Amygdala (tissue), 56 donors: ENCODE results near the gene WWOX.

Source experiments
- DNase-seq, 56 donors: peaks; one replicate each; lab custom pipeline; 2025; lab: John Stamatoyannopoulos, UW

The WWOX gene

DNA sequence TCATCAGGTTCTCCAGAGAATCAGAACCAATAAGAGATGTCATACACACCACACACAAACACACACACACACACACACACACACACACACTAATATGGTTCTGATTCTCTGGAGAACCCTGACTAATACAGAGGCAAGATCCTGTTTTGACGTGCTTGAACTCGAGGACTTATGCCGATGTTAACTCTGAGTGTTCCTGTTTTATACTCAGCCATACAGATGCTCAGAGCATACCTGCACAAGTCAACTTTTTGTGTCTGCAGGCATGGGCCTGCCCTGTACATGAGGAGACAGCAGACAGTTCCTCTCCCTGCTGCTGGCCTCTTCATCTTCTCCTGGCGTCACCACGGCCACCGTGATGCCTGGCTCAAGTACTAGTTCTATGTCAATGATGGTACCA lies 635.9 kb downstream of the WWOX start:
- DNase-seq, result no peak

GRCh38 chr16:78737630-78738029 lies 638.2 kb downstream of the WWOX start:
- DNase-seq, result no peak

- no peak for DNase-seq
These were observed 639.1 kb downstream of the WWOX start for GRCh38 chr16:78738557-78738956.

- no peak for DNase-seq
These were observed 640.8 kb downstream of the WWOX start for GRCh38 chr16:78740269-78740668.

- peak in 4 of 56 donors; percentile 0 to 27 (median 6) for DNase-seq
These were observed 643.2 kb downstream of the WWOX start for GRCh38 chr16:78742501-78743283.

- DNase-seq, result no peak
These were observed 644.1 kb downstream of the WWOX start for GRCh38 chr16:78743556-78743955.

DNA sequence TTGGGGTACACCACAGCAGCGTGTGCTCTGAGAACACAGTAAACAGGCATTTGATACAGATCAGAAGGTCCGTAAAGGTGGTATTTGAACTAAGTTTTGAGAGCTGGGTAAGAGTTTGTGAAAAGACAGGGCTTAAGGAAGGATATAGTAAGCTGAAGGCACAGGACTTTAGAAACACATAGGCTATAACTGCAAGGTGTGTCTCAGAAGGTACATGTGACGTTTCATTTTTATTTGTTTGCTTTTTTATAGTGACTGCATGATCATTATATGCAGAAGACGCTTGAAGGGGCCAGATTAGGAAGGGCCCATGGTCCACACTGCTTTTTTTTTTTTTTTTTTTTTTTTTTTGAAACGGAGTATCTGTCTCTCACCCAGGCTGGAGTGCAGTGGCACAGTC lies 644.6 kb downstream of the WWOX start:
- no peak for DNase-seq

DNA sequence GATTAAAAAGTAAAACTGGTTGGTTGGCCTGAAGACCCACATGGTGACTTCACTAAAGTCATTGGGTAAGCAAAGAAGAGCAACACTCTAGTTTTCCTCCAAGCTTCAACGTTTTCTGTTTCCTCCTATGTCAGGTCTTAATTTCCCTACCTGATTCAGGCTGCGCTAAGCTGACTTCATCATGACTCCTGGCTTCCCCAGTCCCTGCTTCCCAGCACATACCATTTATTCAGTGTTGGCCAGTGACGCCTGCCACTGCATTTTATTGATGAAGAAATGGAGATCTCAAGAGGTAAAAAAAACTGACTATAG lies 645.3 kb downstream of the WWOX start:
- DNase-seq, result no peak

DNA sequence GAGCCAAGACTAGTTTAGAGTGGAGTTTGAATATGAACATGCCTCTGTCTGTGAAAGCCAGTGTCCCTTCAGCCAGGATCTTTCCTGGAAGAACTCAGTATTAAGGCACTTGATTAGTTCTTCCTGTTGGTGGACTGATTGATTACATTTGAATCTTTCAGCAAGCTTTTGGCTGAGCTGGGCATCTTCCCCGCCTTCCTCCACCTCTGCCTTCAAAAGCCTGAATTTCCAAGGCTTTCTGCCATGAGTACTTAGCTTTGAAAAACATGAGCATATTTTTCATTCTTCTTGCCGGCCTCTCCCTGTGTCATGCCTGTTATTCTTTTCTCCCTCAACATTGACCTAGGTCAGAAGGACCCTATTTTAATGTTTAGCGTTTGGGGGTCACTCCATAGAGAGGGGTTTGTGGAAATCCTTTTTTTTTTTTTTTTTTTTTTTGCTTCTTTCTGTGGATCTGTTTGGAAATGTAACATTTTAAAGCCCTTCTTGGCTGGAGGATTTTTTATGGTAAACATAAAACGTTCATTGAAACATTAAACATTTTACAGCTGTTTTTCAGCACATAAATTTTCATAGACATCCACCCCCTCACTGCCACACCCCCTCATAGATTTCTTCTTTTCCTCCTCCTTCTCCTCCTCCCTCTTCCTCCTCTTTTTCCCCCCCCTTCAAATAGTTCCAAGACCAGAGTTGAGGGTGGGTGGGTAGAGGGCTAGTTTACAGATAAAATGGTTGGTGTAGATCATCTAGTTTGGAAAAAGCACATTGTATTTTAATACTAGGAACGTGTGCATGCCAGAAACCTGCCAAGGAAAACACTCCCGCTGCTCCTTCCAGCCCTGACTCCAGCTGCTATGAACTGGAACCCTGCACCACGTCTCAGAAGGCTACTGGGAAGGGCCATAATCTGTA lies 645.9 kb downstream of the WWOX start:
- DNase-seq, result no peak

DNA sequence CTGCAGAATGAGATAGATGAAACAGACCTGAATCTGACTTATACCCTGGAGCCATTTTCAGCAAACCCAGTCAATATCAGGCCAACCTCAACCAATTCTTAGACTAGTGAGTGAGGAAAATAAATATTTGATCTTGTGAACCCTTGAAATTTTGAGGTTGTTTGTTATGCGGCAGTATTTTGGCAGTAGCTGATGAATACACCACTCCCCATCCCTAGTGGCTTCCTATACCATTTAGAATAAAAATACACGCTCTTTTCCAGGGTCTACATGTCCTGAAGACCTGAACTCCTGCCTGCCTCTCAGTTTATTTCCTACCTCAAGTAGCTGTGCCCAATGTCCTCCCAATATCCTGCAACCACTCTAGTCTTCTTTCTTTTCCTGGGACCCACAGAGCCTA lies 647.3 kb downstream of the WWOX start:
- DNase-seq, result no peak

GRCh38 chr16:78748220-78748929 lies 648.9 kb downstream of the WWOX start:
- DNase-seq, result no peak

- DNase-seq, result no peak
These were observed 650.4 kb downstream of the WWOX start for GRCh38 chr16:78749745-78750268.

DNA sequence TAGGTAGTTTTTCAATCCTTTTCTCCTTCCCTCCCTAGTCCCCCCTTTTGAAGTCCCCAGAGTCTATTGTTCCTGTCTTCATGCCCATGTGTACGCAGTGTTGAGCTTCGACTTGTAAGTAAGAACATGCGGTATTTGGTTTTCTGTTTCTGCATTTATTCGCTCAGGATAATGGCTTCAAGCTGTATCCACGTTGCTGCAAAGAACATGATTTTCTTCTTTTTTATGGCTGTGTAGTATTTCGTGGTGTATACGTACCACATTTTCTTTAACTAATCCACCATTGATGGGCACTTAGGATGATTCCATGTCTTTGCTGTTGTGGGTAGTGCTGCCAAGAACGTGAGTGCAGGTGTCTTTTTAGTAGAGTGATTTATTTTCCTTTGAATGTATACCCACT lies 651.2 kb downstream of the WWOX start:
- DNase-seq, result no peak

- DNase-seq, result no peak
These were observed 652.1 kb downstream of the WWOX start for GRCh38 chr16:78751601-78752000.

GRCh38 chr16:78754713-78755112 lies 655.3 kb downstream of the WWOX start:
- no peak for DNase-seq

GRCh38 chr16:78755751-78756661 lies 656.6 kb downstream of the WWOX start:
- DNase-seq, result no peak

GRCh38 chr16:78759596-78759995 lies 660.1 kb downstream of the WWOX start:
- DNase-seq, result no peak

GRCh38 chr16:78760611-78761010 lies 661.2 kb downstream of the WWOX start:
- no peak for DNase-seq

DNA sequence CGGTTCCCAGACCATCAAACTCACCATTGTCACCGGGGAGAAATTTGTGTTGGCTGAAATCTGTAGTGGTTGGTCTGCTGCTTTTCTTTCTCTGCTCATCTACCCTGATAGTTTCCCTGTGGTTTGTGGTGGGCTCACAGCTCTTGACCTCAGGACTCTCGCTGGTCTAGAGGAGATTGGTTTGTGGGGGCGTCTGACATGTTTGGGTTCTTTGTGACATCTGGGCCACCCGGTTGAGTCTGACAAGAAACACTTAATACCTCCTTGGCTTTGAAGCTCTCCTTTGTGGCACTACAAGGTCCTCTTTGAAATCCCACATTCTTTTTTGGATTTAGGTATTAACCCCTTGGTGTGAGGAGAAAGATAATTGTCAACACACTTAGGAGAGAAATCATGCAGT lies 662.0 kb downstream of the WWOX start:
- no peak for DNase-seq

DNA sequence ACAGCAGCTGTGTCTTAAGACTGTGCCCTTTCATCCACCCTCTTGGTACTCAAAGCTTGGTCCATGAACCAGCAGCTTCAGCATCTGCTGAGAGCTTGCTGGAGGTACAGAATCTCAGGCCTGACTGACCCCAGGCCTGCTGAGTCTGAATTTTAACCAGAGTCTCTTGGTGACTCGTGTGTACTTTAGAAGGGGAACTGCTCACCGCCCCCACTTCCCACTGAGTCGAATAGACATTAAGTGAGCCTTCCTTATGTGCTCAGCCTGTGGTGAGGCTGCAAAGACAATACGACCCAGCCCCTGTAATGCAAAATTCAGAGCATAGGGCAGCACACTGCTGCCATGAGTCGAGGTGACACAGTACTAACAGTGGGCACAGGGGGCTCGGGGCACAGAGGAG lies 662.8 kb downstream of the WWOX start:
- DNase-seq, result peak in 1 of 56 donors; percentile 20
